Measurements from ENCODE around the gene ESR2. TPM values are rescaled to one million over a fixed set of nuclear protein-coding genes. Genes with fewer than 3 reads are reported as not detected.
"Not testable (repeated sequence)": the region's sequence is repeated elsewhere in the genome, so short reads cannot be mapped to it uniquely, and the experiment has no call there.

ESR2 gene
- polyA plus RNA-seq, 3 donors, result 0.04 TPM; not detected in 2

GRCh38 chr14:64045091-64045490 lies 249.1 kb downstream of the ESR2 start:
- Histone ChIP-seq H3K27me3 (ENCODE audit: control insufficient read depth in 2 of 2, insufficient read depth in 2 of 2, low read length in 2 of 2) (no peaks in the 10 kb centered on the region), H2AFZ (ENCODE audit: insufficient read depth, low read depth, low read length, poor library complexity, severe bottlenecking) (no peak overlapping the region), H3K4me2 (replicated peaks; ENCODE audit: extremely low read depth, low read length, poor library complexity, severe bottlenecking) (no peak overlapping the region), H3K4me1 (ENCODE audit: control insufficient read depth in 1 of 2, insufficient read depth in 2 of 2, low read length in 2 of 2) (no peaks in the 10 kb centered on the region), H3K79me2 (ENCODE audit: insufficient read depth, low read length) (no peaks in the 10 kb centered on the region), H4K20me1 (ENCODE audit: insufficient read depth, low read length) (no peaks in the 10 kb centered on the region), H3K4me3 (replicated peaks in 1 of 3; ENCODE audit: low read depth in 2 of 3, low read length in 3 of 3) (no peak overlapping the region), H3K9ac (ENCODE audit: insufficient read depth, low read length, poor library complexity, severe bottlenecking) (no peak overlapping the region), H3K27ac (ENCODE audit: low read depth in 1 of 2, low read length in 2 of 2) (no peak overlapping the region), H3K36me3 (replicated peaks in 1 of 2; ENCODE audit: control insufficient read depth in 1 of 2, insufficient read depth in 2 of 2, low read length in 2 of 2) (no peaks in the 10 kb centered on the region), H3K9me3 (replicated peaks in 1 of 2; ENCODE audit: control insufficient read depth in 1 of 2, insufficient read depth in 1 of 2, low read length in 2 of 2) (peaks cover 0 to 6% of the 10 kb centered on the region in 2 donors)
- intact Hi-C loops (cut with micrococcal nuclease), result no loop called here
- no peak for DNase-seq
- no peaks in the 10 kb centered on the region for H3K4me1 Mint-ChIP-seq
- H3K27ac Mint-ChIP-seq, result no peak overlapping the region
- TF ChIP-seq CTCF (IDR thresholded peaks at IDR 0.05), result no peak
- peaks cover 0 to 17% (median 8%) of the 10 kb centered on the region in 7 donors for H3K9me3 Mint-ChIP-seq
- no CpG with 5 or more reads among the region's 2 CpGs for WGBS (ENCODE audit: insufficient coverage)
- no peak overlapping the region for H3K4me3 Mint-ChIP-seq
- H3K27me3 Mint-ChIP-seq (ENCODE audit: low read depth in 3 of 3), result peaks cover 2 to 6% (median 3%) of the 10 kb centered on the region in 3 donors
- no peaks in the 10 kb centered on the region for H3K36me3 Mint-ChIP-seq

- H3K27me3 ChIP-seq (ENCODE audit: control insufficient read depth in 2 of 2, insufficient read depth in 2 of 2, low read length in 2 of 2); H3K4me3 ChIP-seq (replicated peaks in 1 of 3; ENCODE audit: low read depth in 2 of 3, low read length in 3 of 3); H4K20me1 ChIP-seq (ENCODE audit: insufficient read depth, low read length); DNase-seq; H3K4me3 Mint-ChIP-seq; H3K79me2 ChIP-seq (ENCODE audit: insufficient read depth, low read length); H3K4me1 ChIP-seq (ENCODE audit: control insufficient read depth in 1 of 2, insufficient read depth in 2 of 2, low read length in 2 of 2); H3K36me3 Mint-ChIP-seq; H3K9me3 ChIP-seq (replicated peaks in 1 of 2; ENCODE audit: control insufficient read depth in 1 of 2, insufficient read depth in 1 of 2, low read length in 2 of 2); H3K27me3 Mint-ChIP-seq (ENCODE audit: low read depth in 3 of 3); H3K27ac ChIP-seq (ENCODE audit: low read depth in 1 of 2, low read length in 2 of 2); intact Hi-C loops (cut with micrococcal nuclease); H3K36me3 ChIP-seq (replicated peaks in 1 of 2; ENCODE audit: control insufficient read depth in 1 of 2, insufficient read depth in 2 of 2, low read length in 2 of 2); H3K9ac ChIP-seq (ENCODE audit: insufficient read depth, low read length, poor library complexity, severe bottlenecking); H3K4me1 Mint-ChIP-seq; H3K27ac Mint-ChIP-seq; H2AFZ ChIP-seq (ENCODE audit: insufficient read depth, low read depth, low read length, poor library complexity, severe bottlenecking); H3K4me2 ChIP-seq (replicated peaks; ENCODE audit: extremely low read depth, low read length, poor library complexity, severe bottlenecking): not testable (repeated sequence)
- peaks cover 3 to 20% (median 8%) of the 10 kb centered on the region in 7 donors for H3K9me3 Mint-ChIP-seq
- WGBS (ENCODE audit: insufficient coverage), result 95% methylated on average over 4 of the region's 6 CpGs
Measured at GRCh38 chr14:64043296-64043695, 250.9 kb downstream of the ESR2 start.

Measured in CD14-positive monocyte (primary cell).